HepG2 (cell line): Measurements from ENCODE around the gene GBA2. TPM values are rescaled to one million over a fixed set of nuclear protein-coding genes. Genes with fewer than 3 reads are reported as not detected.

Source experiments
- ATF4 ChIP-seq, 2 experiments: fragments of 450-650 bp in 1 of 2; sonication (generic) in 1 of 2; formaldehyde crosslinking; IDR thresholded peaks; 2 replicates each; pipeline versions ENCODE4 v1.5.0 to v1.8.0; 2020 to 2022; ENCODE audit warnings: mild to moderate bottlenecking in 1 of 2, missing genetic modification reagents in 1 of 2
- CBX1 ChIP-seq: IDR thresholded peaks from one replicate; pipeline ENCODE4 v1.6.1; 2016; ENCODE audit warnings: antibody characterized with exemption, low read depth
- ETS1 ChIP-seq: sonication (generic); formaldehyde crosslinking; IDR thresholded peaks from 2 replicates; pipeline ENCODE4 v1.4.0; 2020; ENCODE audit warnings: missing genetic modification reagents
- HMG20B ChIP-seq: conservative IDR thresholded peaks from 2 replicates; pipeline ENCODE4 v1.6.1; 2016; ENCODE audit warnings: missing genetic modification reagents, missing compliant biosample characterization
- HMGA1 ChIP-seq: sonication (generic); formaldehyde crosslinking; conservative IDR thresholded peaks from 2 replicates; pipeline ENCODE4 v1.4.0; 2020; ENCODE audit warnings: missing genetic modification reagents
- MTA1 ChIP-seq: sonication (generic); formaldehyde crosslinking; IDR thresholded peaks from 2 replicates; pipeline ENCODE4 v1.4.0; 2020; ENCODE audit warnings: missing genetic modification reagents, mild to moderate bottlenecking, borderline replicate concordance
- NFIB ChIP-seq: sonication (generic); formaldehyde crosslinking; IDR thresholded peaks from 2 replicates; pipeline ENCODE4 v1.9.0; 2021; ENCODE audit warnings: missing genetic modification reagents, mild to moderate bottlenecking, borderline replicate concordance
- NONO ChIP-seq, 2 experiments: fragments of 450-650 bp in 1 of 2; sonication (generic) in 1 of 2; formaldehyde crosslinking in 1 of 2; IDR thresholded peaks in 1 of 2; conservative IDR thresholded peaks in 1 of 2; 2 replicates each; pipeline versions ENCODE4 v1.6.1 to v1.8.0; 2017 to 2022; ENCODE audit warnings: mild to moderate bottlenecking in 1 of 2, missing genetic modification reagents in 1 of 2, moderate library complexity in 1 of 2
- NRL ChIP-seq: sonication (generic); formaldehyde crosslinking; IDR thresholded peaks from 2 replicates; pipeline ENCODE4 v1.5.0; 2020; ENCODE audit warnings: missing genetic modification reagents, mild to moderate bottlenecking, moderate library complexity, borderline replicate concordance
- PAX8 ChIP-seq: sonication (generic); formaldehyde crosslinking; IDR thresholded peaks from 2 replicates; pipeline ENCODE4 v1.8.0; 2022; ENCODE audit warnings: mild to moderate bottlenecking, missing genetic modification reagents, borderline replicate concordance
- RNF2 ChIP-seq: fragments of 450-650 bp; conservative IDR thresholded peaks from 2 replicates; pipeline ENCODE4 v1.6.1; 2016; ENCODE audit warnings: low read depth
- TGIF2 ChIP-seq: IDR thresholded peaks from 2 replicates; pipeline ENCODE4 v1.6.1; 2016; ENCODE audit warnings: control low read depth, missing compliant biosample characterization
- ZBTB2 ChIP-seq: sonication (generic); formaldehyde crosslinking; IDR thresholded peaks from 2 replicates; pipeline ENCODE4 v1.8.0; 2022; ENCODE audit warnings: low read depth, missing genetic modification reagents
- ZEB1 ChIP-seq: IDR thresholded peaks from 2 replicates; pipeline ENCODE4 v1.6.1; 2012; ENCODE audit warnings: mild to moderate bottlenecking, low read depth, inconsistent platforms; ENCODE audit not compliant: insufficient replicate concordance
- ZNF160 ChIP-seq: sonication (generic); formaldehyde crosslinking; IDR thresholded peaks from 2 replicates; pipeline ENCODE4 v1.8.0; 2022; ENCODE audit warnings: mild to moderate bottlenecking, inconsistent platforms, missing genetic modification reagents
- ZNF329 ChIP-seq: sonication (generic); formaldehyde crosslinking; IDR thresholded peaks from 2 replicates; pipeline ENCODE4 v1.9.0; 2021; ENCODE audit warnings: low read depth, mild to moderate bottlenecking, missing genetic modification reagents
- ZNF34 ChIP-seq: sonication (generic); formaldehyde crosslinking; IDR thresholded peaks from 2 replicates; pipeline ENCODE4 v1.4.0; 2020; ENCODE audit warnings: mild to moderate bottlenecking, missing genetic modification reagents, borderline replicate concordance
- ZNF383 ChIP-seq: sonication (generic); formaldehyde crosslinking; IDR thresholded peaks from 2 replicates; pipeline ENCODE4 v1.4.0; 2020; ENCODE audit warnings: missing genetic modification reagents, mild to moderate bottlenecking, borderline replicate concordance
- ZNF652 ChIP-seq: IDR thresholded peaks from 2 replicates; pipeline ENCODE4 v1.6.1; 2016; ENCODE audit warnings: low read depth, borderline replicate concordance
- ZNF687 ChIP-seq: sonication (generic); formaldehyde crosslinking; IDR thresholded peaks from 2 replicates; pipeline ENCODE4 v1.5.1; 2020; ENCODE audit warnings: mild to moderate bottlenecking, missing genetic modification reagents, moderate library complexity
- polyA plus RNA-seq, 8 experiments: library from polyadenylated mRNA; depleted of rRNA in 3 of 8; stranded (reverse) in 7 of 8; unstranded in 1 of 8; fragments of >200 nt; fragmentation: Illumina TruSeq in 4 of 8; extraction: Trizol in 4 of 8; gene quantifications; 2 replicates each; pipeline versions ENCODE4 v1.2.1 to v1.2.3, GENCODE V29; 2011 to 2016; ENCODE audit warnings: low read depth in 4 of 8, missing spikeins in 1 of 8, mixed read lengths in 1 of 8; ENCODE audit not compliant: insufficient read depth in 1 of 8
- total RNA-seq, 5 experiments: library from RNA; depleted of rRNA; stranded (reverse); fragments of >200 nt; fragmentation: Illumina TruSeq; extraction: Trizol; gene quantifications; 2 replicates each; pipeline ENCODE4 v1.2.3, GENCODE V29; 2016; ENCODE audit warnings: low read depth in 1 of 5

The GBA2 gene
- total and polyA plus RNA-seq, 2 of the 13 experiments (the other 11 are each of a cell fraction or from before 2014, with no cell fraction given) = 37.5 to 86.1 TPM

- TF ChIP-seq PAX8 (CRISPR knock-in tag) (no peak), CBX1 (no peak), ZNF160 (no peak), TGIF2 (CRISPR knock-in tag) (peak; percentile 64; the same call in 1 of the 2 replicates), ATF4 (CRISPR knock-in tag; IDR thresholded peaks at IDR 0.05) (peak in 1 of 2 experiments; percentile 14; a peak in 1 of 4 replicates), MTA1 (CRISPR knock-in tag) (peak; percentile 54; the same call in 1 of the 2 replicates), NONO (IDR thresholded peaks at IDR 0.05) (no peak), NONO (CRISPR knock-in tag; conservative IDR thresholded peaks at IDR 0.05) (no peak; the same call in none of the 2 replicates), NFIB (CRISPR knock-in tag) (no peak; the same call in 1 of the 2 replicates), ZNF687 (CRISPR knock-in tag) (peak; percentile 94), ZNF34 (CRISPR knock-in tag) (0 out of 2 replicates have a peak, but pooled peaks have one; percentile 30), ZEB1 (peak; percentile 56), ZBTB2 (CRISPR knock-in tag) (peak; percentile 15; the same call in 1 of the 2 replicates), HMGA1 (CRISPR knock-in tag) (no peak), ZNF329 (no peak), NRL (CRISPR knock-in tag) (peak; percentile 22; the same call in 1 of the 2 replicates), RNF2 (0 out of 2 replicates have a peak, but pooled peaks have one; percentile 37), HMG20B (CRISPR knock-in tag) (no peak), ZNF383 (CRISPR knock-in tag) (no peak), ZNF652 (CRISPR knock-in tag) (no peak), ETS1 (CRISPR knock-in tag) (0 out of 2 replicates have a peak, but pooled peaks have one; percentile 72)
Observed at GRCh38 chr9:35756275-35757225, 7.5 kb upstream of the GBA2 start (continued).
